H1 (cell line): Measurements from ENCODE around the gene ZNF526. TPM values are rescaled to one million over a fixed set of nuclear protein-coding genes. Genes with fewer than 3 reads are reported as not detected.

Experiments
- CTCF ChIA-PET: fragments of 300-600 bp; sonication (Branson Sonifier 250); formaldehyde crosslinking; loops from one replicate; lab custom pipeline; 2021; ENCODE audit not compliant: partially characterized antibody; lab: Charles Lee
- POLR2A ChIA-PET: fragments of 300-600 bp; sonication (Branson Sonifier 250); formaldehyde crosslinking; loops from one replicate; lab custom pipeline; 2021; ENCODE audit warnings: inconsistent platforms; ENCODE audit not compliant: partially characterized antibody; lab: Charles Lee
- DNase-seq, 2 experiments: peaks; one replicate each; pipeline versions ENCODE4 v3.0.0 to v3.0.0-alpha.2; 2010 to 2022; ENCODE audit warnings: low spot score in 2 of 2, low read depth in 1 of 2, mixed read lengths in 1 of 2
- FAIRE-seq: peaks from 2 replicates; lab custom pipeline; 2011; peaks lifted over from hg19 to GRCh38; lab: Jason Lieb, UNC
- H2AFZ ChIP-seq: 2 replicates; pipeline ENCODE4 v1.8.1; 2012; ENCODE audit warnings: low read length, inconsistent platforms
- H2AK5ac ChIP-seq: 2 replicates; pipeline ENCODE4 v1.6.1; 2013; ENCODE audit warnings: low read depth, low read length
- H2BK120ac ChIP-seq: replicated peaks from 2 replicates; pipeline ENCODE3; 2013; ENCODE audit warnings: low read depth, low read length, inconsistent platforms
- H2BK12ac ChIP-seq: 2 replicates; pipeline ENCODE4 v1.6.1; 2013; ENCODE audit warnings: low read depth, low read length
- H2BK15ac ChIP-seq: 2 replicates; pipeline ENCODE4 v1.6.1; 2013; ENCODE audit warnings: low read length
- H2BK20ac ChIP-seq: 2 replicates; pipeline ENCODE4 v1.6.1; 2013; ENCODE audit warnings: low read length
- H2BK5ac ChIP-seq: 2 replicates; pipeline ENCODE4 v1.6.1; 2013; ENCODE audit warnings: low read depth, low read length
- H3K14ac ChIP-seq: 2 replicates; pipeline ENCODE4 v1.6.1; 2013; ENCODE audit warnings: inconsistent platforms; ENCODE audit not compliant: insufficient read length
- H3K18ac ChIP-seq: 2 replicates; pipeline ENCODE4 v1.6.1; 2013; ENCODE audit warnings: low read length; ENCODE audit errors: extremely low read depth
- H3K23ac ChIP-seq: 2 replicates; pipeline ENCODE4 v1.6.1; 2013; ENCODE audit warnings: inconsistent platforms; ENCODE audit not compliant: insufficient read length
- H3K23me2 ChIP-seq: 2 replicates; pipeline ENCODE4 v1.6.1; 2013; ENCODE audit warnings: low read depth, low read length
- H3K27ac ChIP-seq: 2 replicates; pipeline ENCODE4 v1.6.1; 2011; ENCODE audit warnings: low read depth, low read length, inconsistent platforms
- H3K27me3 ChIP-seq, 4 experiments: replicated peaks in 1 of 4; 1 replicate in 1 of 4; 2 replicates in 3 of 4; pipeline versions ENCODE4 v1.6.1 to v1.8.1; 2011 to 2013; ENCODE audit warnings: low read length in 3 of 4, mild to moderate bottlenecking in 3 of 4, inconsistent platforms in 2 of 4, mixed read lengths in 2 of 4, moderate library complexity in 1 of 4; ENCODE audit not compliant: control insufficient read depth in 3 of 4, insufficient read depth in 3 of 4; ENCODE audit errors: extremely low read depth in 1 of 4
- H3K36me3 ChIP-seq, 4 experiments: 2 replicates each; pipeline versions ENCODE4 v1.6.1 to v1.8.1; 2011 to 2013; ENCODE audit warnings: mild to moderate bottlenecking in 4 of 4, low read length in 3 of 4, moderate library complexity in 2 of 4, control low read depth in 1 of 4, inconsistent platforms in 1 of 4; ENCODE audit not compliant: insufficient read depth in 4 of 4, control insufficient read depth in 2 of 4
- H3K4ac ChIP-seq: replicated peaks from 2 replicates; pipeline ENCODE3; 2013; ENCODE audit warnings: low read length, low read depth, mixed read lengths, inconsistent platforms; ENCODE audit not compliant: insufficient read length
- H3K4me1 ChIP-seq, 4 experiments: replicated peaks in 1 of 4; 1 replicate in 1 of 4; 2 replicates in 3 of 4; pipeline versions ENCODE4 v1.6.1 to v1.8.1; 2011 to 2013; ENCODE audit warnings: low read length in 3 of 4, inconsistent platforms in 2 of 4, mixed read lengths in 1 of 4; ENCODE audit not compliant: insufficient read depth in 4 of 4, control insufficient read depth in 3 of 4
- H3K4me2 ChIP-seq, 2 experiments: 2 replicates each; pipeline versions ENCODE4 v1.6.1 to v1.8.1; 2011 to 2013; ENCODE audit warnings: low read depth in 2 of 2, low read length in 2 of 2, control low read depth in 1 of 2, inconsistent platforms in 1 of 2, mild to moderate bottlenecking in 1 of 2; ENCODE audit not compliant: insufficient read depth in 1 of 2
- H3K4me3 ChIP-seq, 4 experiments: fragments of 200-600, 300-600 bp in 1 of 4; sonication (generic), shearing (Covaris generic), sonication (Bioruptor Twin) in 1 of 4; 2 replicates each; pipeline versions ENCODE4 v1.5.1 to v1.8.1; 2011 to 2016; ENCODE audit warnings: low read length in 4 of 4, low read depth in 3 of 4, control low read depth in 2 of 4, inconsistent platforms in 2 of 4, mild to moderate bottlenecking in 2 of 4, mixed read lengths in 1 of 4, moderate library complexity in 1 of 4; ENCODE audit not compliant: insufficient read depth in 2 of 4; ENCODE audit errors: extremely low read depth in 1 of 4
- H3K56ac ChIP-seq: replicated peaks from 2 replicates; pipeline ENCODE3; 2013; ENCODE audit warnings: low read depth, mild to moderate bottlenecking, mixed read lengths, low read length, inconsistent platforms; ENCODE audit not compliant: insufficient read length
- H3K79me1 ChIP-seq: 2 replicates; pipeline ENCODE4 v1.6.1; 2013; ENCODE audit warnings: low read depth, low read length, control low read depth
- H3K79me2 ChIP-seq, 2 experiments: 2 replicates each; pipeline versions ENCODE4 v1.6.1 to v1.8.1; 2012 to 2013; ENCODE audit warnings: low read length in 2 of 2, mild to moderate bottlenecking in 2 of 2, inconsistent platforms in 1 of 2; ENCODE audit not compliant: insufficient read depth in 2 of 2, control insufficient read depth in 1 of 2
- H3K9ac ChIP-seq, 4 experiments: replicated peaks in 1 of 4; 1 replicate in 1 of 4; 2 replicates in 3 of 4; pipeline versions ENCODE4 v1.6.1 to v1.8.1; 2011 to 2013; ENCODE audit warnings: low read depth in 3 of 4, low read length in 3 of 4, control low read depth in 2 of 4, mild to moderate bottlenecking in 2 of 4, moderate library complexity in 2 of 4, inconsistent platforms in 1 of 4; ENCODE audit errors: extremely low read depth in 1 of 4
- H3K9me3 ChIP-seq, 2 experiments: 2 replicates each; pipeline versions ENCODE4 v1.6.1 to v1.8.1; 2012 to 2013; ENCODE audit warnings: mild to moderate bottlenecking in 2 of 2, moderate library complexity in 2 of 2, control low read depth in 1 of 2, inconsistent platforms in 1 of 2, low read depth in 1 of 2, low read length in 1 of 2, mixed read lengths in 1 of 2; ENCODE audit not compliant: insufficient read depth in 2 of 2
- H4K20me1 ChIP-seq, 2 experiments: replicated peaks in 1 of 2; 2 replicates each; pipeline versions ENCODE3 to v1.8.1; 2011 to 2013; ENCODE audit warnings: inconsistent platforms in 2 of 2, low read length in 2 of 2, mild to moderate bottlenecking in 1 of 2; ENCODE audit not compliant: insufficient read depth in 2 of 2, control insufficient read depth in 1 of 2
- H4K5ac ChIP-seq: 2 replicates; pipeline ENCODE4 v1.6.1; 2013; ENCODE audit warnings: low read length, low read depth, mixed read lengths, inconsistent platforms; ENCODE audit not compliant: insufficient read length
- H4K8ac ChIP-seq: 2 replicates; pipeline ENCODE4 v1.8.0; 2013; ENCODE audit warnings: mild to moderate bottlenecking, moderate library complexity, low read length, inconsistent platforms; ENCODE audit not compliant: insufficient read depth; ENCODE audit errors: extremely low read depth
- H4K91ac ChIP-seq: replicated peaks from 2 replicates; pipeline ENCODE3; 2013; ENCODE audit warnings: low read length, mixed read lengths, inconsistent platforms; ENCODE audit not compliant: insufficient read length
- CREB1 ChIP-seq: IDR thresholded peaks from 2 replicates; pipeline ENCODE4 v1.6.1; 2012; ENCODE audit warnings: inconsistent platforms
- SUZ12 ChIP-seq: fragments of 200-600 bp; sonication (generic); IDR thresholded peaks from 2 replicates; pipeline ENCODE4 v1.6.1; 2012; ENCODE audit warnings: mild to moderate bottlenecking, inconsistent platforms, low read length, moderate library complexity, mixed read lengths
- WGBS, 2 experiments: shearing (Covaris generic) in 1 of 2; methylation state at CpG; one replicate each; pipeline versions ENCODE4 v1.1.6 to v1.1.7; 2013 to 2015; ENCODE audit warnings: low lambda C conversion rate in 2 of 2, mixed read lengths in 2 of 2, inconsistent platforms in 1 of 2, low coverage in 1 of 2, missing lambda C conversion rate in 1 of 2; ENCODE audit not compliant: insufficient replicate concordance in 2 of 2, insufficient coverage in 1 of 2, insufficient read length in 1 of 2; ENCODE audit errors: extremely low coverage in 1 of 2, missing lambda C conversion rate in 1 of 2; 5-methylcytosine and 5-hydroxymethylcytosine counted together
- polyA plus RNA-seq, 7 experiments: library from polyadenylated mRNA; depleted of rRNA in 3 of 7; stranded (reverse) in 5 of 7; unstranded in 2 of 7; fragments of >200 nt in 5 of 7; fragments of 200-250 nt in 2 of 7; gene quantifications; 1 replicate in 5 of 7; 2 replicates in 1 of 7; 4 replicates in 1 of 7; pipeline versions ENCODE4 v1.2.1 to v1.2.3, GENCODE V29; 2011 to 2013; ENCODE audit warnings: missing spikeins in 2 of 7, mixed read lengths in 2 of 7
- total RNA-seq: library from RNA; stranded (reverse); fragmentation: NEBNext Ultra II Directional; extraction: Animal tissue kit (Norgen Biotek cat#: 25700); gene quantifications from 2 replicates; pipeline ENCODE4 v1.2.1, GENCODE V29; 2021

Gene ZNF526
- total and polyA plus RNA-seq, 2 of the 8 experiments (the other 6 are each of a cell fraction or from before 2014, with no cell fraction given): 8.4 to 14.1 TPM

DNA sequence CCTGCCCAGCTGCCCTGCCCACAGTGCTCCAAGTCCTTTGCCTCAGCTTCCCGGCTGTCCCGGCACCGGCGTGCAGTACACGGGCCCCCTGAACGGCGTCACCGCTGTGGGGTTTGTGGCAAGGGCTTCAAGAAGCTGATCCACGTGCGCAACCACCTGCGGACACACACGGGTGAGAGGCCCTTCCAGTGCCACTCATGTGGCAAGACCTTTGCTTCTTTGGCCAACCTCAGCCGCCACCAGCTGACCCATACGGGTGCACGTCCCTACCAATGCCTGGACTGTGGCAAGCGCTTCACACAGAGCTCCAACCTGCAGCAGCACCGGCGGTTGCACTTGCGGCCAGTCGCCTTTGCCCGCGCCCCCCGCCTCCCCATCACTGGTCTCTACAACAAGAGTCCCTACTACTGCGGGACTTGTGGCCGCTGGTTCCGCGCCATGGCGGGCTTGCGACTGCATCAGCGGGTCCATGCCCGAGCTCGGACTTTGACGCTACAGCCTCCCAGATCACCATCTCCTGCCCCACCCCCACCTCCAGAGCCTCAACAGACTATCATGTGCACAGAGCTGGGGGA is 5.7 kb downstream of the ZNF526 start:
- no peak overlapping the region for H2BK20ac ChIP-seq
- H3K36me3 ChIP-seq: peaks cover 19 to 44% (median 35%) of the 10 kb centered on the region in 4 experiments
- H4K5ac ChIP-seq: no peak overlapping the region
- peaks cover 0 to 1% (median 0%) of the 10 kb centered on the region in 4 experiments; a peak in 1 of 7 replicates for H3K4me1 ChIP-seq
- H4K20me1 ChIP-seq: peaks cover 10 to 29% of the 10 kb centered on the region in 2 experiments
- no peak overlapping the region for H4K91ac ChIP-seq
- no peak overlapping the region for H3K4me2 ChIP-seq
- no peak overlapping the region for H2BK5ac ChIP-seq
- H2BK12ac ChIP-seq: no peak overlapping the region
- TF ChIP-seq CREB1 (no peak), SUZ12 (no peak)
- ChIA-PET CTCF (interaction anchor here (0.8 to 2.3 kb wide), 5 partner anchors 14 to 112 kb away, joined by 3 to 8 read pairs (median 4); no protein-coding TSS in a partner anchor), POLR2A (interaction anchor here (0.5 to 2.1 kb wide), 6 partner anchors 9 to 55 kb away, joined by 3 to 9 read pairs (median 4); no protein-coding TSS in a partner anchor)
- no peak overlapping the region for H2AFZ ChIP-seq
- no peak overlapping the region for H2AK5ac ChIP-seq
- no peak for DNase-seq
- FAIRE-seq: no peak
- no peak overlapping the region for H3K56ac ChIP-seq
- H3K27ac ChIP-seq: no peak overlapping the region
- H4K8ac ChIP-seq: no peak overlapping the region; the same call in 1 of the 2 replicates
- H3K79me2 ChIP-seq: peaks cover 0 to 14% of the 10 kb centered on the region in 2 experiments; a peak in 2 of 4 replicates
- H3K9ac ChIP-seq: no peak overlapping the region
- no peak overlapping the region for H3K4ac ChIP-seq
- H2BK15ac ChIP-seq: no peak overlapping the region
- no peak overlapping the region for H3K18ac ChIP-seq
- H3K23ac ChIP-seq: no peak overlapping the region
- H3K9me3 ChIP-seq: no peaks in the 10 kb centered on the region
- WGBS, 2 experiments: 93% methylated on average over 33 of the region's 33 CpGs; no CpG with 5 or more reads in 1 of the 2 experiments
- H3K23me2 ChIP-seq: peaks cover 2% of the 10 kb centered on the region; the same call in 1 of the 2 replicates
- H2BK120ac ChIP-seq: no peak overlapping the region
- no peak overlapping the region for H3K14ac ChIP-seq
- H3K79me1 ChIP-seq: peaks cover 10% of the 10 kb centered on the region
- H3K4me3 ChIP-seq: no peak overlapping the region
- H3K27me3 ChIP-seq: no peaks in the 10 kb centered on the region
